ENCODE results near the gene CDK10.
"Not testable (repeated sequence)": the region's sequence is repeated elsewhere in the genome, so short reads cannot be mapped to it uniquely, and the experiment has no call there.

Gene CDK10

DNA sequence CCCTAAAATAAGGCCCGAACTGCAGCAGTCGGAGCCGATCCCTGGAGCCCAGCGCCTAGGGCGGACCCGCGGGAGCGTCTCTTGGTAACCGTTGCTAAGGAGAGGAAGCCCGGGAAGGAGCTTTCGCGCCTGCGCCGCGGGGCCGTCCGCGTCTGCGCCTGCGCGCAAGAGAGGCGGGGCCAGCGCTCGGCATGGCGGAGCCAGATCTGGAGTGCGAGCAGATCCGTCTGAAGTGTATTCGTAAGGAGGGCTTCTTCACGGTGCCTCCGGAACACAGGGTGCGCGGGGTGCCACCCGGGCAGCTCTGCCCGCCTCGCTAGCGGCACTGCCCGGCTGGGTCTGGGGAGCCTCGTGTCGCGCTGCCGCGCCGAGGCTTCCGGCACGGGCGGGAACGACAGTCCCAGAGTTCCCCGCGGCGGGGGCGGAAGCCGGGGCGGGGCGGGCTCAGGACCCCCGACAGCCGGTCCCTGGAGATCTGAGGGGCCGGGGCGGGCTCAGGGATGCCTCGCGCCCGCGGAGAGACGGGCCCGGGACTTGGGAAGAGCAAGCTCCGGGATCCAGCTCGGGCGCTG is at the start of gene CDK10:
CDK10 (plus strand) TSS at position 170 of the 572 bp plus-strand sequence; CDS start at position 192, 22 bp downstream.
- in situ Hi-C loops (cut with HindIII; ENCODE audit: low sequenced_read_pairs) = no loop called here

DNA sequence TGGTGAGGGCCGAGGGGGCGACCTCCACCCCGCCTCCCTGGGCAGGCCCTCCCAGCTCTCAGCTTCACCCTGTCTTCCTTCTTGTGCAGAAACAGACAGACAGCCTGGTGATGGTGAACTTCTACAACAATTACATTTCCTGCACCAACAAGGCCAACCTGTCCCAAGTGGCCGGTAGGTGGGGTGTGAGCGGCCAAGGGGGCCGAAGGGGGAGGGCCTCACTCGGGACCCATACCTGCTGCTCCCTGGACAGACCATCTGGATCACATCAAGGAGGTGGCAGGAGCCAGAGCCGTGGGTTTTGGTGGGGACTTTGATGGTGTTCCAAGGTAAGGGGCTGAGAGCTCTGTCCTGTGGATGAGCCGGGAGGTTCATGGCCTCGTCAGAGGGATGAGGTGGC is 49.1 kb upstream of the CDK10 start:
- in situ Hi-C loops (cut with HindIII; ENCODE audit: low sequenced_read_pairs) = no loop called here

DNA sequence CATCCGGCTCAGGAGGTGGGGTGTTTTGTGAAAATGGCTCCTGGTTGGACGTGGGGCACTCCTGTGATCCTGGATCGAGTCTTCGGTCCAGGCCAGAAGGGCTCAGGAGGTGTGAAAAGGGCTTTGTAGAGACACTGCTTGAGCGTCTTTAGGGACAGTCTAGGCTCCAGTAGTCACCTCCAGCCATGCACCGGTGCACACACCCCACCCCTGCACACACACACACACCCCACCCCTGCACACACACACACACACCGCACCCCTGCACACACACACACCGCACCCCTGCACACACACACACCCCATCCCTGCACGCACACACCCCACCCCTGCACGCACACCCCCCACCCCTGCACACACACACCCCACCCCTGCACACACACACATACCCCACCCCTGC is 48.0 kb upstream of the CDK10 start:
- in situ Hi-C loops (cut with HindIII; ENCODE audit: low sequenced_read_pairs) = no loop called here

- in situ Hi-C loops (cut with HindIII; ENCODE audit: low sequenced_read_pairs) = no loop called here
These were observed 47.1 kb upstream of the CDK10 start for GRCh38 chr16:89639385-89639784.

DNA sequence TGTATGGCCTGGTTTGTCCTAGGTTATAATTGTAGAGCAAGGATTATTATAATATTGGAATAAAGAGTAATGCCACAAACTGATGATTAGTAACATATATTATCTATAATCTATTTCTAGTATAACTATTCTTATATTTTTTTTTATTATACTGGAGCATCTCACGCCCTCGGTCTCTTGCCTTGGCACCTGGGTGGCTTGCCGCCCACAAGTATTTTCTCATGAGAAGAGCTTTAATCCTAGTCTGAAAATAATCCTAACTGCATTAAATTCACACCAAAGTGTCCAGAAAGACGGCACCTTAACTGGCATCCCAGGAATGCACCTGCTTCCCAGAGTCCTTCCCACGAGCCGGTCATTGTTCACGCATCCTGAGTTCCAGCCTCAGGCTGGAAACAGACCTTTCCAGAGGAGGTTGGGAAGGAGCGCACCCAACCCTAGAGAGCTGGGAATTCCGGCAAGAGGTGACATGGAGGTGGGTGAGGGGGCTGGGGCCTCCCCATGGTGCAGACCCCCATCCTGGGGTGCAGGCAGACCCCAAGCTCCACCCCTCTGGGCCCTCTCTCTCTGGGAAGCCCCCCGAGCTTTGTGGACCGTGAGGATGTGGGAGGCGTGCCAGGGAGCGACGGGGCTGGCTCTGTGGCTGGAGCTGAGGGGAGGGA is 44.9 kb upstream of the CDK10 start:
- in situ Hi-C loops (cut with HindIII; ENCODE audit: low sequenced_read_pairs) = no loop called here

DNA sequence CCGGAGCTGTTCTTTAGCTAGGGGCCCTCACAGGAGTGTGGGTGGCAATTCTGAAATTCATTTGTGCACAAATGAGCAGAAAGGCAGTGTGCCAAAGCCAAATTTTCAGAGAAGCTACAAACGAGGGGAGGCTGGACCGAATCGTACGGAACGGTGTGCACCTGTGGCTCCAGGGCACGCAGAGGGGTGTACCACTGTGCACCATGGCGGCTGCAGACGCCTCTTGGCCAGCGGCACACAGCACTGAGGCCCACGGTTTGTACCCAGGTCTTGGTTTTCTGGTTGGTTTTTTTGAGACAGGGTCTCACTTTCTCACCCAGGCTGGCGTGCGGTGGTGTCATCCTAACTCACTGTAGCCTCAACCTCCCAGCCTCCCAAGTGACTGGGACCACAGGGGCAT is 43.9 kb upstream of the CDK10 start:
- in situ Hi-C loops (cut with HindIII; ENCODE audit: low sequenced_read_pairs) = no loop called here

DNA sequence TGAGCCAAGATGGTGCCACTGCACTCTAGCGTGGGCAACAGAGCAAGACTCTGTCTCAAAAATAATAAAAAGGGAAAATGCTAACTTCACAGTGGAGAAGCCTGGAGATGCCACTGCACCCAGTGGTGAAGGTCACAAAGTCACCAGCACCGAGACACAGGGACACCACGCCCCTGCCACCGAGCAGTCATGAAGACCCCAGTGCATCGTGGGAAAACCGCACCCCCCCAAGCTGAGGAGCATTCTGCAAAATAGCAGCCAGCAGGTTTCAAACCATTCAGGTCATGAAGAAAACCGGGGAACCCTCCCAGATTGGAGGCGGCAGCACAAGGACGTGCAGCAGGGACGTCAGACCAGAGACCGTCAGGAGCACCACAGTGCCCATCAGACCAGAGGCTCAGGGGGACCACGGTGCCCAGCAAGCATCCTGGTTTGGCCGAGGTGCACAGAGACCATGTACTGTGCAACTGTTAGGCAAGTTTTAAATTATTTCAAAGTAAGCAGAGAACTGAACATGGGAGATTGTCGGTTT is 42.7 kb upstream of the CDK10 start:
- in situ Hi-C loops (cut with HindIII; ENCODE audit: low sequenced_read_pairs) = no loop called here

- in situ Hi-C loops (cut with HindIII; ENCODE audit: low sequenced_read_pairs) = no loop called here
These were observed 41.4 kb upstream of the CDK10 start for GRCh38 chr16:89645122-89645521.

GRCh38 chr16:89646270-89646669 is 40.2 kb upstream of the CDK10 start:
- in situ Hi-C loops (cut with HindIII; ENCODE audit: low sequenced_read_pairs) = no loop called here

DNA sequence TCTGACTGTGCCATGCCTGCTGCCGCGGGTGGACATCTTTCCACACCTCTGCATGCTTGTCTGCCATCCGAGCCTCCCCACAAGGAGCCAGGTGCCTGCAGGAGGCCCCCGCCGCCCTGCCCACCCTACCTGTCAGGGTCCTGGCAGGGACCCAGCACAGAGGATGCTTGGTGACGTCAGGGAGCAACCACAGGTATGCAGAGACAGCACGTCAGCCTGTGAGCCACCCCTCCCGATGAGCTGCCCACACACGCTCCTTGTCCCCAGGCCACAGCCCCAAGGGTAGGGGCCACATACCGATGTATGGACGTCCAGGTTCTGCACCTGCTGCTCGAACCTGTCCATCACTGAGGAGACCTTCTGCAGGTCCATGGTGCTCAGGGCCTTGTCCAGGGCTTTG is 39.6 kb upstream of the CDK10 start:
- in situ Hi-C loops (cut with HindIII; ENCODE audit: low sequenced_read_pairs) = no loop called here

DNA sequence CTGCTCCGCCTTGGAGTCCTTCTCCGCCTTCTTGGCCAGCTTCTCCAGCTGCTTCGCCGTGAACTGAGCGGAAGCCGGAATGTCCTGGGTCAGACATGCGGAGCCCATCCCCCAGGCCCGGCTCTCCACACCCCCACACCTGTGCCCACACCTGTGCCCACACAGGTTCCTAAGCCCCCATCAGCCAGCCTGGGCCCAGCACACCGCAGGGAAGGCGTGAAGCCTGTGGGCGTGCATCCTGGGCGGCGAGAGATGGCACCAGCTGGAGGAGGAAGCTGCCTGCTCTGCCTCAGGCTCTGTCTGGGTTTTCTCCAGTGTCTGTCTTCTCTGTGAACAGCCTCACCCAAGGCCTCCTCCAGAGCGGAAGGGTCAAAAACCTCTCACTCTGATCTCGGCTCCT is 34.9 kb upstream of the CDK10 start:
- in situ Hi-C loops (cut with HindIII; ENCODE audit: low sequenced_read_pairs) = no loop called here

DNA sequence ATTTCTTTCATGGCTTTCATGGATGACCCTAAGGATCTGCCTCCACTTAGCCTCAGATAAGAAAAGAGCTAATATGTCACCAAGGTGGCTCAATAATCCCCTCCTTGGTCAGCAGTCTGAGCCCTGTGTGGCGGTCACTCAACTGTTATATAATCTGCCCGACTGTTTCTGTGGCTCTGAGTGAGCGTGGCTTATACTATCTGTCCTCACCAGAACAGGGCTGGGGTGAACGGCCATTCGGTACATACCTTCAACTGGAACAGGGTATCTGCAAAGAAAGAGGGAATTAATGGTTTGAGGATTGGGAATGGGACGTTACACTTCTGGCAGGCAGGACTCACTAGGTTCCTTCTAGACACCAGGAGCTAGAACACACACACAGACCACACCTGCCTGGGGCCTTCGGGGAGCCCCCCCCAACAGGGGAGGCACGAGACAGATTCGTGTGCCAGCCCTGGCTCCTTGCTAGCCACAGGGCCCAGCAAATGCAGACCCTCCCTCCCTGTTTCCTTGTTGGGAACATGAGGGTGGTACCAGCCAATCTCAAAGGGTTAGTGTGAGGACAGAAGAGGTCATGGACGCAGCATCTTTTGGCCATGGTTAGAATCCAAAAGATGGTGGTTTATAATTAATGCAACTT is 32.7 kb upstream of the CDK10 start:
- in situ Hi-C loops (cut with HindIII; ENCODE audit: low sequenced_read_pairs) = no loop called here

- in situ Hi-C loops (cut with HindIII; ENCODE audit: low sequenced_read_pairs) = no loop called here
These were observed 31.3 kb upstream of the CDK10 start for GRCh38 chr16:89655062-89655643.

GRCh38 chr16:89656435-89657121 is 29.9 kb upstream of the CDK10 start:
- in situ Hi-C loops (cut with HindIII; ENCODE audit: low sequenced_read_pairs) = no loop called here

DNA sequence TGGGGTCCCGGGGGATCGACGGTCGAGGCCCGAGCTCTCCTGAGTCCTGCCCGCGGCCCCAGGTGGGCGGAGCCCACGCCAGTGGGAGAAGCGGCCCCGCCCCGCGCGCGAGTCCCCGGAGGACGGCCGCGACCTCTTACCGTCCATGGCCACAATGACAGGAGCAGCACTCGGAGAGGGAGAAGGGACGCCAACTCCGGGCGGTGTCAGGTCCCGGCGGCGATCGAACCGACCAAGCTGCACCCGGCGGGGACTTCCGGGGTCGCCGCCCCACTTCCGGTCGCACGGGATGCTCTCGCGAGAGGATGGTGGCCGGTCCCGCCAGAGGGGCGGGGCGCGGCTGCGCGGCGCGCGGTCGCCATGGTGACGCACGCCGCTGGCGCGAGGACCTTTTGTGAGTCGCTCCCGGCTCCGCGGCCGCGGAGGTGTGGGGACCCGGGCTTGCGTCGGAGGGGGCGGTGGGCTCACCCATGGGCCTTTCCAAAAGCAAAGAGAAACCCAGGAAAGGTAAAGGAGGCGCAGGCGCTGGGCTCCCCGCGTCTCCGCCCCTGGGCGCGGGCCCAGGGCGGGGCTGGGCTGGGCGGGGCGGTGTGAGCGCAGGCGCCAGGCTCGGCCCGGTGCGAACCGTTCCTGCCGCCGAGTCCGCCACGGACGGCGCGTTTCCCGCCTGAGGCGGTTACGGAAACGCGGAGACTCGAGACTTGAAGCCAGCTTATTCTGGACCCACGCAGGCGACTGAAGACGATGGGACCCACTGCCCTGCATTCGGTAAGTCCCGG is 28.9 kb upstream of the CDK10 start, which contains the start of the genes CHMP1A and SPATA33:
CHMP1A (minus strand) TSS at position 267 of the 779 bp plus-strand sequence; CDS start at position 147, 120 bp downstream.
SPATA33 (plus strand) TSS at position 395 of the 779 bp plus-strand sequence; CDS start at position 471, 76 bp downstream.
- in situ Hi-C loops (cut with HindIII; ENCODE audit: low sequenced_read_pairs) = no loop called here

GRCh38 chr16:89658221-89658879 is 28.1 kb upstream of the CDK10 start:
- in situ Hi-C loops (cut with HindIII; ENCODE audit: low sequenced_read_pairs) = no loop called here

- in situ Hi-C loops (cut with HindIII; ENCODE audit: low sequenced_read_pairs) = no loop called here
These were observed 26.3 kb upstream of the CDK10 start for GRCh38 chr16:89660146-89660545.

DNA sequence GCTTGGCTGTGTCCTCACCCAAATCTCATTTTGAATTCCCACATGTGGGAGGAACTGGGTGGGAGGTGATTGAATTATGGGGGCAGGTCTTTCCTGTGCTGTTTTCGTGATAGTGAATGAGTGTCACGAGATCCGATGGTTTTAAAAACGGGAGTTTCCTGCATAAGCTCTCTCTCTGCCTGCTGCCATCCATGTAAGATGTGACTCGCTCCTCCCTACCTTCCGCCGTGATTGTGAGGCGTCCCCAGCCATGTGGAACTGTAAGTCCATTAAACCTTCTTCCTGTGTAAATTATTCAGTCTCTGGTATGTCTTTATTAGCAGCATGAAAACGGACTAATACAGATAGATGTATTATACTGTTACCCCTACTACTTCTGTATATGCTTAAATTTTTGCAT is 25.3 kb upstream of the CDK10 start:
- in situ Hi-C loops (cut with HindIII; ENCODE audit: low sequenced_read_pairs) = no loop called here

DNA sequence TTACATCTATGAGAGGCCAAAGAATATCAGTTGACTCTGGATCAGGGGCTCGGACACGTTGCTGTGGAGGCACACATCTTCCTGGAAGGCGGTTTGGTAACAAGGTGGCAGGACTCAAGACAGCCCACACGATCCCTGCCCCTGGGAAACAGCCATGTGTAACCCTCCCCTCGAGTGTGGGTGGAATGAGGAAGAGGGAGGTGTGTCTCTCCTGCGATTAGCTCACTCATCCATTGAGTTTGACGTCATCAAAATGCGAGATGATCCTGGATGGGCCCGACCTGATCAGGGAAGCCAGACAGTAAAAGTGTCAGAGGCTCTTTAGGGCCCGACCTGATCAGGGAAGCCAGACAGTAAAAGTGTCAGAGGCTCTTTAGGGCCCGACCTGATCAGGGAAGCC is 22.3 kb upstream of the CDK10 start:
- in situ Hi-C loops (cut with HindIII; ENCODE audit: low sequenced_read_pairs) = not testable (repeated sequence)

DNA sequence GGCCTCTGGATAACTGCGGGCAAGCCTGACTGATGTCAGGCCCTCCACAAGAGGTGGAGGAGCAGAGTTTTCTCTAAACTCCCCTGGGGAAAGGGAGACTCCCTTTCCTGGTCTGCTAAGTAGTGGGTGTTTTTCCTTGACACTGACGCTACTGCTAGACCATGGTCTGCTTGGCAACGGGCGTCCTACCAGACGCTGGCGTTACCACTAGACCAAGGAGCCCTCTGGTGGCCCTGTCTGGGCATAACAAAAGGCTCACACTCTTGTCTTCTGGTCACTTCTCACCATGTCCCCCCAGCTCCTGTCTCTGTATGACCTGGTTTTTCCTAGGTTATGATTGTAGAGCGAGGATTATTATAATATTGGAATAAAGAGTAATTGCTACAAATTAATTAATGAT is 19.5 kb upstream of the CDK10 start:
- in situ Hi-C loops (cut with HindIII; ENCODE audit: low sequenced_read_pairs) = not testable (repeated sequence)

All from DLD1 (cell line).